NCI-H69 (cell line): ENCODE measurements around the gene PPP3CA.

Experiments
- DNase-seq: peaks from one replicate; lab custom pipeline; 2025; lab: John Stamatoyannopoulos, UW

Gene PPP3CA

DNA sequence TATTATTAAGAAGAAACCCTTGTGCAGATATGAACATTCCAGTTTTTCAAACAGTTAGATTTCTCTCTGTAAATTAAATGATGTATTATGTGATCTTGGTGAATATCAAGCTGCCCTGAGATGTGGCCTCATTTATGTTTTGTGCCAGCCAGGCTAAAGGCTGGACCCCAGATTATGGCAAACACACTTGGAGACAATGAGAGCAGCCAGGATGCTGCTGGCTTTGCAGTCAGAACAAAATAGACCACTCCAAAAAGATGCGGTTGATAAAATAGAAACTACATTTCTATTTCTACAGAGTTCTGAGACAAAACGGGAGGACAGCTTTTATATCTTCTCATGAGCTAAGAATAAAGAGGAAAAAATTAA is 296.5 kb downstream of the PPP3CA start:
- no peak for DNase-seq

DNA sequence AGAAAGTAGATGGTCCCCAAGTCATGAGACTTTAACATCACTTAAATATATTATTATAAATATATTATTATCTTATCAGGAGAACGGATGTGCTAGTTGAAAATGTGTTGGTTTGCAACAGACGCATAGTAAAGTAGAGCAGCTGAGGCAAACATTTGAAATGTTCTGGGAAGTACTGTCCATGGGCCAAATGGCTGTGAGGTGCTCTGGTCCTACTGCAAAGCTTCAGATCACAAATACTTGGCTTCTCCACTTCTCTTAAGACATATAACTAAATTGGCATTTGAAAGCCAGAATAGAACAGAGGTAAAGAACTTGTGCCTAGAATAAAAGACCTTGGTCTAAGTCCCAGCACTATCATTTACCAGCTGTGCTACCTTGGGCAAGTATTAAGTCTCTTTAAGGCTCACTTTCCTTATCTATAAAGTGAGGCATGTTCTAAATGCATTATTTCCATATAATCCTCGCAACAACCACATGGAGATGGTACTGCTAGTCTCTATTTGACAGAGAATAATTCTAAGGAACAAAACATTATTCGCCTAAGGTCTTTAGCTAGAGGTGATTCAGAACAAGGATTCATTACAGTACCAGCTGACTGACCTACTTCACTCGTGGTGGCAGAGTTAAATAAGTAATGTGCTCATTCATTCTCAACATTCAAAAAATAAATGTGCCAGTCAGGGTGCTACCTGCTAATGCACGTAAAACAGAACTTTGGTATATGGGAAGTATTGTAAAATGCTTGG is 297.1 kb downstream of the PPP3CA start:
- DNase-seq = no peak

DNA sequence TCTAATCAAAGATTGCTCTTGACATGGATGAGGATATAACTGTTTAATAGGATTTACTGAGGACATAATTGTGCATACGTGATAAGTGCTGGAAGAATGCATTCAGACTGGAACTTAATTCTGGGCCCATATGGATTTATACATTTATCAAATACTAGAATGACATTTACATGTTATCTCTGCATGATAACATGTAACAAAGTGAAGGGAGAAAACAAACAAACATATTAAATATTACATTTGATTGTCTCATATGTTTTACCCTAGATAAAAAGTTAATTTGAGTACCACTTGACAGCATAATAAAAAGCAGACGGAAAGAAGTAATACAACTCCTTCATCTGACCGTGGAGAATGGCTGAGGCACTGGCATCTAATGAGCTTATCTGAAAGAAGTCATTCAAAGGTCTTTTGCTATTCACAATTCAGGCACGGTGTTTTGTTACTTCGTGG is 297.8 kb downstream of the PPP3CA start:
- DNase-seq = no peak

DNA sequence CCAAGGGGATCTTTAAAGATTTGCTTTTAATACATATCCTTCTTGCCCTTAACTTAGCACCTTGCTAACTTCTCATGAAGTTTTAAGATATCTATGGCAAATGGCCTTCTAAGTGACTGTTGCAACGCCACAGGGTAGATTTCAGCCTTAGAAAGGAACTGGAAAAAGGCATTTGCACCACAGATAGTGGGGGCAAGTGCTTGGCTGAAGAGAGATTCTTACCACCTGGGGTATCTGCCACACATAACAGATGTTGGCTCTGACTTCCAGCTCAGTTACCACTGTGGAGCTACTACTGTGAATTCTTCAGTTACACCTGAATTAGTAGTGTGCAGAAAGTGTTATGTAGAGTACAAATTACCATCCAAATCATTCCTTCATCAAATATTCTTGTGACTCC is 302.6 kb downstream of the PPP3CA start:
- peak; percentile 9 for DNase-seq

DNA sequence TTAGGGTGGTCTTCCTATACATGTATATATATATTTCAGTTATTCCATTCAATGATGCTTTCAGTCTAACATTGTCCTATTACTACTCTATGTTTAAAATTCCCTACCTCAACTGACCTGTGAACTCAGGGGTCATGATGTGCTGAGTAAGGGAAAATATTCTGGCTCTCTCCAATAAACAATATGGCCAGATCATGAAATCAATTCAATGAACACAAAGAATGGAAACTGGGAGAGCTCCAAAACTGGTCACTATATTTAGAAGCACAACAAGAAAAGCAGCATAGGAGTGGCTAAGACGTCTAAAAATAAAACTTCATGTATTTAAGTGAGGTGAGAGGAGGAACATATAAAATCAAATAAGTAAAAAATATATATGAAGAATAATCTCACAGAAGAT is 304.5 kb downstream of the PPP3CA start:
- no peak for DNase-seq

DNA sequence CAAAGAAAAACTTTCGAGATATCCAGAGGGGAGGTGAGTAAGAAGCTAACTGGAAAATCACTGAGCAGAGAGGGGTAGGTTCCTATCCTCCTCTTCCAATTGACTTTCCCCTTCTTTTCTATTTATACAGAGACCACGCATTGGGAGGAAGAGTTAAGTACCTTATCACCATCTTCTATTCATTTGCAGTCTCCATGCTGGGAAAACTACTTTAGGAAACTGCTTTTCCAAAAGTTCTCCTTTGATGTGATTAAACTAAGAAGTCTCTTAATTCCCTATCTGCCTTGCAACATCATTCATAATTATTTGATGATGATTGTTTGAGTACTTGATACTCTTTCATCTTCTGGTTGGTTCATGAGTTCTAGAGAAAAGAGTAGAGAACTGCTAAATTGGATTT is 306.6 kb downstream of the PPP3CA start:
- DNase-seq = no peak

DNA sequence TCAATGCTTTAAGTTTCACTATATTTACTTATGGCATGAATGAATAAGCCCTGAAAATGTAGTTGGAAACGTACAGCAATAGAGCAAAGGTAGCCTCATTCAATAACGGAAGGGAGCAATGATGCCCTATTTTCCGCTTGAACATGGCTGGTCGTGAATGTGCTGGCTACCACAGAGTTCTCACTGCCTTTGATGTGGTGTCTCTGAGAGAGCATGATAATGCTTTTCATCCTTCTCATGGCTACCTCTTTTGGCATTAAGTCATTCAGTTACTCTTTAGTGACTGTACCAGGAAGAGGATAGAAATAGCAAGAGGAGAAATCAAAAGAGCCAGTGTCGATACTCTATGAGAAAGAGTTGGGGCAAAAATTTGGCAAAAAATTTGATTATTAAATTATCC is 308.0 kb downstream of the PPP3CA start:
- DNase-seq = no peak

DNA sequence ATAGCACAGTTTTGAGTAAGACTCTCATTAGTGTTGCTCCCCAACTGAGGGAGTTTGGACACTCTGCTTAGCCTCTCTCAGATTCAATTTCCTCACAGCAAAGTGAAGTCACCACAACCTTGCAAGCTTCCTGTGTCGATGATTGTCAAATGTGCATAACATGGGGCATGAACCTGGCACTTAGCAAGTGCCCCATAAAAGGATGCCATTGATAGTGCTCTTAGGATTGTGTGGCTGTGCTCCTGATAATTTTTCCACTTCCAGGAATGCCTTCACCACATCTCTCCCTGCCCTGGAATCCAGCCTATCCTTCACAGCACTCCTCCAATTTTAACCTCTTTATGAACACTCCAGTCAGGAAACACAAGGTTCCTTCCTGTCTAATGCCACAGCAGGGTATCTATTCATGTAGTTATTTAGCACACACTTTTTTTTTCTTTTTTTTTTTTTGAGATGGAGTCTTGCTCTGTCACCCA is 309.4 kb downstream of the PPP3CA start:
- no peak for DNase-seq

DNA sequence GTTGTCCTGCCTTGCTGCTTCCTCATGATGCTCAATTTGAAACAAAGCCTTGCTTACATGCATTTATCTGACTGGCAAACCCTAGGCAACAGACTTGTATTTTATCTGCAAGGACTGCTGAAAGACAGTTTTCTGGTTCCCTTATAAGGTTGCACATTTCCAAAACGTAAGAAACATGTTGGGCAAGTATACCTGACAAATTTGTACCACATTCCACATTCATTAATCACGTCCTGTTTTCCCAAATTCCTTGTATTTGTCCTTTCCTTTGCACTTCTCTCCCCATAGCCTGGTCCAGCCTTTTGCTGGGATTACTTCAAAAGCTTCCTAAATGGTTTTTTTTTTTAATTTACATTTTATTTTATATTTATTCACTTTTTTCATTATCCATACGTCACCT is 310.1 kb downstream of the PPP3CA start:
- no peak for DNase-seq

DNA sequence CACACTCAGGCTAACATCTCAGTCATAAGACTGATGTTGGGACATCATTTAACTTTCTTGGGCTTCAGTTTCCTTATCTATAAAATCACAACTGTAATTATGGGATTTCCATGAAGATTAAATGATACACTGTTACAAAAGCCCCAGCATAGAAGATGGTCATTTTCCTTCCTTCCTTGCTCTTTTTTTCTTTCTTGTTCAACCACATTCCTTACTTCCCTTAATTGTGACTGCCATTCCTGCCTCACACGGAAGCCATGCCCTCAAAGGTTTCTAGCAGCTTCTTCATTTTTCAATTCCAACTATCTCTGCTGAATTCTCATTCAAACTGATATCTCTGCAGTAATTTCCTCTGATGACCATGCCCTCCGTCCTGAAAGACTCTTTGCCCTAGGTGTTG is 311.8 kb downstream of the PPP3CA start:
- no peak for DNase-seq

DNA sequence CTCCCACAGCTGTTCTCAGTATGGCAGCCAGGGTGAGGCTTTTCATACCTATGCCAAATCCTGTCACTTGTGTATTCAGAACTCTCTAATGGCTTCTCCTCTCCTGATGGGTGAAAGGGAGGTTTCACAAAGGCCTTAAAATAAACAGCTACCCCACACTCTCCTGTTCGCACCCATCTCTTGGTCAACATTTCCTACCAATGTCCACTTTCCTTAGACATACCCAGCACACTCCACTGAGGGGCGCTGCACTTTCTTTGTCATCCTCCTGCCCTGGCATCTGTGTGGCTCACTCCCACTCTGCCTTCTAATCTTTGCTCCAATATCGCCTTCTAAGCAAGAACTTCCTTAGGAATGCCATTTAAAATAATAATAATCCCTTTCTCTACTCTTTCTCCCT is 313.3 kb downstream of the PPP3CA start:
- DNase-seq = peak; percentile 3

DNA sequence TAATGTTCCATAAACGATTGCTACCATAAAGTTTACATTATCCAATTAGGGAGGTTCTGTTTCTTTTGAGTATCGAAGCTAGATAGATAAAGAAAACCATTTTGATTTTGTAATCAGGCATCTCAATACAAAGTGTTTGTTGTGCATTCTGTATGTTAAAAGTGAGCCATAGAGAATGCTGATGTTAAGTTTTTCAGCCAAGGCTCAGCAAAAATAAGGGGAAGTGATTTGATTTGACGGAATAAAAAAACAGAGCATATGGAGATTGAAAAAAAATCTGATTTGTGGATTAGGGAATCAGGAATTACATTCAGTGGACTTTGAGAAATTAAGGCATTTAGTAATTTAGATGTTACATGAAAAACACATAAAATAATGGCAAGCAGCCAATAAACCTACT is 314.8 kb downstream of the PPP3CA start:
- no peak for DNase-seq

DNA sequence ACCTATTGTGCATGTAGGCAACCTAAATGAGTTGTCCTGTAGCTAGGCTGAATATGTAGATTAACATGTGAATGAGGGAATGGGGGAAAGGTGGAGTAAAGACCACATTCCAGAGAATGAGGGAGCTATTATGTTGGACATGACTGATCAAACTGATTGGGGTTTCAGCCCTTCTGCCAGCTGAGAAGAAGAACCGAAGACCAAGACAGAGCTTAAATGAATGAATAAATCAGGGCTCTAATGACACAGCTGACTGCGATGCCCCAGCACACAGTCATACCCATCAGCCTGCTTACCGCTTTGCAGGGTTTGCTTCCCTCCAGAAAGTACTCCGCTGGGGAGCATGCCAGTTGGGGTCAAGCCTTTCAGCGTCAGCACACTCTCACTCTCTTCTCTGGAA is 315.4 kb downstream of the PPP3CA start:
- DNase-seq = no peak

DNA sequence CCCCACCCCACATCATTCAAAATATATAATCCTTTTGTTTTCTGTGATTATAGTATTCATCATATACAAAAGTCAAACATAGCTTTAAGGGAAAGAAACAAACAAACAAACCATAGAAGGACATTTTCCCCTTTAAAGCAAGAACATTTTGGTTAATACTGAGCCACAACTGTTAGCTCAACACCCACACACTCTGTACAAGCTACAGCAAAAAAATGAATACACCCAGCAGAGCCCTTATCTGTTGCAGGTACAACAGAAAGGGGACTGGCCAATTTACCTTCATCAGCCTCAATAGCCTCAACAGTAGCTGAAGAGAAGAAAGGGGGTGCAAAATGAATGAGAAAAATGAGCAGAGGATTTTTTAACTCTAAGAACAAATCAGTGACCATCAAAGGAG is 318.4 kb downstream of the PPP3CA start:
- no peak for DNase-seq

DNA sequence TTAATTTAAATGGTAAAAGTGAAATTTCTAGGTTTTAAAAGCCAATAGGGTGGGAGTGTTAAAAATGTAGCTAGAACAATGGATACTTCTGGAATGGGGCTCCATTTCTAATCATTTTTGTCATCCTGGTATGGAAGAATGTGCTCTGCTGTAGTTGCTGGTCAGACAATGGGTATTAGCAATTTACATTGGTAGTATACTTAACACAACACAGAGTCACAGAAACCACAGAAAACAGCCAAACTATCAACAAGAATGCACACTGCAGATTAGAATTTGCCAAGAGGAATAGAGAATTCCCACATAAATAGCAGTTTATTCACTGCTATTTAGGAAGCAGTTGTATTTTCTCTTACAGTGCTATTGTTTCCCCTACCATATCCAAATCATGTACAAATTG is 319.6 kb downstream of the PPP3CA start:
- DNase-seq = no peak

DNA sequence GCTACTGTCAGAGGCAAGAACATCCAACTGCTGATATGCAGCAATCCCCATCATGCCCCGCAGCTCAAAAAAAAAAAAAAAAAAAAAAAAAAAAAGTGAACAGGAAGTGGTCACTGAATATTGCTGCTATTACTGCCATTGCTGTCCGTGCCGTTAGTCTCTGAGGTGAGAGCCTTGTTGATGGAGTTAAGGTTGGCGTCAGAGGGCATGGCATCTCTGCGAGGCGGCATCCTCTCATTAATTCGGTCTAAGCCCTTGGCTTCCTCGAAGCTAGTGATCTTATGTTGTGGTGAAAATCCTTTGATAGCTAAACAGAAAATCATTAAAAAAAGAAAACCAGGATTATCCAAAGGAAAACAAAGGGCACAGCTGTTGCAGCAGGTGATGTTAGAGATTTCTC is 321.6 kb downstream of the PPP3CA start:
- no peak for DNase-seq

DNA sequence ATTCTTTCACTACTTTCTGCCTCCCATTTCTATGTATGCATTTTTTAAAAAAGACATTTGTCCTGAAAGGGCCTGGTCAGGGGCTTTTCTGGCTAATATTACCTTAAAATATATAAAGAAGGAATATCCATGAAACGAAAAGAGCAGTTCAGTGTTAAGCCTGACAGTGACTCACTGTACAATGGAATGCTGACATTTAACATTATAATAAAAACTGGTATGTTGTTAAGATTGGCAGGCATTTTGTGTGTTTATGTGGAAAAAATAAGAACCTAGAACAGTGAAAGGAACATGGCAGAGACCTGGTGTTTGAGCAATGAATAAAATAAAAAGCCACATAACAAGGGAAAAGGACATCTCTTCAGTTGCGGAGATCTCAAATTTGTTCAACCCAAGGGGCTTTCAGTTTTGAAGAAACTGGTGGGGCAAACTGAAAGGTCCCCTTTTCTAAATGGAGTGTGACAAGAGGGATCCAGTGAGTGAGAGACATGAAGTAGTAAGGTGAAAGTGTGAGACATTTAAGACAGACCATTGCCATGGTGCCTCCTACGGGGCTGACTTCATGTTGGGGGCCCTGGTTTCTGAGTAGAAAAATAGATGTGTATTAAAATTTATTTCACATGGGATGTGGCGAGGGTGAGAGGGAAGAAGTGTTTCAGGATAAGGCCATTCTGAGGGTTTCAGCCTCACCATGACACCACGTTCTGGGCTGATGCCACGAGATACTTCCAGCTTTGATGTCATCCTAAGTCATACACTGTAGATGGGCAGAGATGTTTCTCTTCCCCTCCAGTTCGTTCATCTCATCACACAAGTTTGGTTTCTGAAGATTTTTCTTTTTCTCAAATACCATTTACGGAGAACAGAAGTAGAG is 324.9 kb downstream of the PPP3CA start:
- DNase-seq = no peak

DNA sequence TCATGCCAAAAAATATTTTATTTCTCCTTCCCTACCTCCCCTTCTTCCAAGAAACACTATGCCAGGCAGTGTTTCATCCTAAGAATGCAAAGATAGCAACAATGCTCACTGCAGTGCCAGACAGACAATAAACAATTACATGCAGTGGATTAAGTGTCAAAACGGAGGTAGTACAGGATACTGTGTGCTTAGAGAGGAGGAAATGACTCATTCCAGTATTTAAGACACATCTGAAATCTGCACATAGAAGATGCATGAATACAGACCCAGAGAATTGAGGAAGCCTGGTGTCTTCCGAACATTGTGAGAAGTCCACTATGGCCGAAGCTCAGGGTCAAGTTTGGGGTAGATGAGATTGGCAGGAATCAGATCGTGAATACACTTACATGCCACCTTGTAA is 326.4 kb downstream of the PPP3CA start:
- DNase-seq = peak; percentile 5

DNA sequence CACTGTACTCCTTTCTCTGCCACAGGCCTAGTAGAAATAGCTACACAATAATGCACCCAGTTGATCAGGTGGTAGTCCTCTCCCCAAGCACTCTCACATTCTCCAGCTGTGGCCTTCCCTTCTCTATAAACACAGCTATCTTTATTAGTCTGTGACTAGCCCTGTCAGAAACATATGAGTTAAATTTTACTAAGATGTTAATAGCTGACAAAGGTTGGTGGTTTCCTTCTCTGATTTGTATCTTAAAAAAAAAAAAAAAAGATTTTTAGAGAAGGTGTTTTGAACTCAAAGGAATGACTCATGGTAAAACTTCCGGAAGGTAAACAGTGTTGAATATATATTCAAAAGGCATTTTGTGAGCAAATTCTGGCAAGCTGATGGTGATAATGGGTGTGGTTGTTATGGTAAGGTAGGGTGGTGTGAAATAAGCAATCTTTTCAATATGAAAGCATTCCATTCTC is 327.4 kb downstream of the PPP3CA start:
- DNase-seq = no peak

DNA sequence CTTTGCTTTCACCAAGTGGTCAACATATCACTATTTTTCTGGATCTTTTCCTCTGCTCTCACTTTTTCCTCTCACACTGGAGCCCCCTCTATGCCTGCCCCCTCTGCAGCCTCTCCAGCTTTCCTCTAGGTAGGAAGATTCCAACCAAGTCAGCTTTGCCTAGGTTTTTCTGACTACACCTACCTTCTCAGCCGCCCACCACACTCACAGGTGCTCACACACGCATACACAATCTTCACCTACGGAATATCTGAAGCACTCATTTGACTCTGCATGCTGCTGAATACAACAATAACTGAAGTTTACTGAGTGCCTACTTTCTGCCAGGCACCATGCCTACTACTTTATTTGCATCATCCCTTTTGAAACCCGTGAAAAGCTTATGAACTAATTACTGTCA is 328.0 kb downstream of the PPP3CA start:
- no peak for DNase-seq

DNA sequence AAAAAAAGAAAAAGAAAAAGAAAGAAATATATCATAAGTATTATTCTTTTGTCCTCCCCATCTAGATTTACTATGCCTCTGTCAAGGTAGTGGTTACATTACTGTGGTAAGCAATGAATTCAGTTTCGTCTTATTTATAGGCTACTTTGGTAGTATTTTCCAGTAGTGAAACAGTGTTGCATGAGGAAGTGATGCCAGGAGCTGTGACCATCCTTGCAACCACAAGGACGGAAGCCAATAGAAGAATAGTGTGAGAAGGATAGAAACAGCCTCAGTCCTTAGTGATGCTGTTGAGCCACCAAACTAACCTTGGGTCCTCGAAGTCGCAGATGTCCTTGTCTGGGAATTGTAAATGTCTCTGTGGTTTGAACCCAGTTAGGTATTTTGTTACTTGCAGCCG is 328.5 kb downstream of the PPP3CA start:
- no peak for DNase-seq

DNA sequence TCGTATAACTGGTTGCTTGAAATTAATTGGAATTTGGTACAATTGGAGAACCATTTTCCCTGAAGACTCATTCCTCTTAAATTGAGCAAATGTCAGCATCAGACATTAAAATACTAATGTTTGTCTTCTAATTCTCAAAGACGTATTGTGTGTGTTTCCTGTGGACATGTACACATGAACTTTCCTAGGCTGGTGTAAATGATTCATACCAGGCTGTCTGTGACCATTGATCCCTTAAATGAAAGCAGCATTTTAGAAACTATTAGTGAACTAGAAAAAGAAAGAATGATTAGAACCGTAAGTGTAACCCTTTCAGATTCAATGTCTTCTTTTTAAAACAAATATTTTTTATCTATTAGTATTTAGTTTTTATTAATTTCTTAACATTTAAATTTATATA is 332.9 kb downstream of the PPP3CA start:
- peak; percentile 15 for DNase-seq

DNA sequence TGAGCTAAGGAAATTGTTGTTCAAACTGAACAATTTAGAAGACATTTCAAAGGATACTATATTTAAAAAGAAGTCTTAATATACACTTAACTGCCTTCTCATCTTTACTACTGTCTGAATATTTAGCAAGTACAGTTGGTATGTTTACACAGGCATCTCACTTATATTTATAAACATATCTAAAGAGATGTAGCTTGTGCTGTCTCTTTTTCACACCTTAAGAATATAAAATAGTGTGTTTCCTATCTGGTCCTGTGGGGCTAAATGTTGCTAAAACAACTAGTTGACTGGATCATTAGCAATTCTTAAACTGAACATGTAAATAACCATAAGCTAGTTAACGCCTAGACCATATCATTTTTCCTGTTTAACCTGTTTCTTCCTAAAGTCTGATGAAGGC is 336.3 kb downstream of the PPP3CA start:
- DNase-seq = no peak
